GOT3 (cell line): ENCODE results near the gene PIAS4.

Experiments
- DNase-seq: peaks from one replicate; lab custom pipeline; 2025; ENCODE audit warnings: mixed read lengths; lab: John Stamatoyannopoulos, UW

PIAS4 gene

GRCh38 chr19:4077800-4078684, 70.5 kb downstream of the PIAS4 start:
- no peak for DNase-seq

- no peak for DNase-seq
These were observed 72.9 kb downstream of the PIAS4 start for GRCh38 chr19:4080473-4080872.

- no peak for DNase-seq
These were observed 74.0 kb downstream of the PIAS4 start for GRCh38 chr19:4081441-4082129.

GRCh38 chr19:4082172-4082571, 74.6 kb downstream of the PIAS4 start:
- DNase-seq = no peak

GRCh38 chr19:4083677-4084546, 76.4 kb downstream of the PIAS4 start:
- no peak for DNase-seq

- DNase-seq = no peak
These were observed 77.0 kb downstream of the PIAS4 start for GRCh38 chr19:4084547-4084877.

- no peak for DNase-seq
These were observed 78.9 kb downstream of the PIAS4 start for GRCh38 chr19:4086411-4086867.

- no peak for DNase-seq
These were observed 80.5 kb downstream of the PIAS4 start for GRCh38 chr19:4087787-4088679.

GRCh38 chr19:4088975-4089374, 81.4 kb downstream of the PIAS4 start:
- no peak for DNase-seq
